Omental fat pad (tissue), 4 donors: ENCODE data around the gene GMIP. TPM values are rescaled to one million over a fixed set of nuclear protein-coding genes. Genes with fewer than 3 reads are reported as not detected.
"Not testable (repeated sequence)": the region's sequence is repeated elsewhere in the genome, so short reads cannot be mapped to it uniquely, and the experiment has no call there.

Experiments
- ATAC-seq: fragments of 150-250 bp; one replicate; pipeline ENCODE4 v1.9.1; 2016; ENCODE audit warnings: mild to moderate bottlenecking, moderate library complexity; ENCODE audit not compliant: low FRiP score
- DNase-seq: peaks from one replicate; pipeline ENCODE4 v3.0.0-alpha.2; 2019; ENCODE audit warnings: low spot score
- total RNA-seq, 4 donors: library from RNA; depleted of rRNA; stranded (reverse); fragments of >200 nt; gene quantifications; one replicate each; pipeline ENCODE4 v1.1.0, GENCODE V29; 2016
- TF ChIP-seq, protein P1 (sequence below), 3 donors: fragments of 450-650 bp; IDR thresholded peaks; one replicate each; pipeline ENCODE4 v1.5.1; 2016 to 2017; ENCODE audit warnings: antibody characterized with exemption in 3 of 3, mild to moderate bottlenecking in 3 of 3, moderate library complexity in 2 of 3

GMIP gene
- total RNA-seq, 4 donors from 2014 or later: 7.7 to 47.3 (median 18.7) TPM

DNA sequence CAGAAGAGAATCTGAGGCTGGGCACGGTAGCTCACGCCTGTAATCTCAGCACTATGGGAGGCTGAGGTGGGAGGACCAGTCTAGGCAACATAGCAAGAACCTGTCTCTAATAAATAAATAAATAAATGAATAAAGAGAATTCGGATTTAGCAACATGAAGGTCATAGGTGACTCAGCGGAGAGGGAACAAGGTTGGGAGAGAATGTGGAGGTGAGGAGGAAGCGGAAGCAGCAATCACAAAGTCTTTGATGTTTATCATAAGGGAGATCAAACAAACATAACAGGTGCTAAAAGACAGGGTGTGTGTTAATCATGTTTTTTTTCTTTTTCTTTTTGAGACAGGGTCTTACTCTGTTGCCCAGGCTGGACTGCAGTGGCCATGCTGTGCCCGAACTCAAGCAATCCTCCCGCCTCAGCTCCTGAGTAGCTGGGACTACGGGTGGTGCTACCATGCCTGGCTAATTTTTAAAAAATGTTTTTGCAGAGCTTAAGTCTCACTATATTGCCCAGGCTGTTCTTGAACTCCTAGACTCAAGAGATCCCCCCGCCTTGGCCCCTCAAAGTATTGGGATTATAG lies 41.2 kb downstream of the GMIP start:
- DNase-seq (no peak), ATAC-seq (no peak)
- TF ChIP-seq, protein P1, sequence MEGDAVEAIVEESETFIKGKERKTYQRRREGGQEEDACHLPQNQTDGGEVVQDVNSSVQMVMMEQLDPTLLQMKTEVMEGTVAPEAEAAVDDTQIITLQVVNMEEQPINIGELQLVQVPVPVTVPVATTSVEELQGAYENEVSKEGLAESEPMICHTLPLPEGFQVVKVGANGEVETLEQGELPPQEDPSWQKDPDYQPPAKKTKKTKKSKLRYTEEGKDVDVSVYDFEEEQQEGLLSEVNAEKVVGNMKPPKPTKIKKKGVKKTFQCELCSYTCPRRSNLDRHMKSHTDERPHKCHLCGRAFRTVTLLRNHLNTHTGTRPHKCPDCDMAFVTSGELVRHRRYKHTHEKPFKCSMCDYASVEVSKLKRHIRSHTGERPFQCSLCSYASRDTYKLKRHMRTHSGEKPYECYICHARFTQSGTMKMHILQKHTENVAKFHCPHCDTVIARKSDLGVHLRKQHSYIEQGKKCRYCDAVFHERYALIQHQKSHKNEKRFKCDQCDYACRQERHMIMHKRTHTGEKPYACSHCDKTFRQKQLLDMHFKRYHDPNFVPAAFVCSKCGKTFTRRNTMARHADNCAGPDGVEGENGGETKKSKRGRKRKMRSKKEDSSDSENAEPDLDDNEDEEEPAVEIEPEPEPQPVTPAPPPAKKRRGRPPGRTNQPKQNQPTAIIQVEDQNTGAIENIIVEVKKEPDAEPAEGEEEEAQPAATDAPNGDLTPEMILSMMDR (IDR thresholded peaks at IDR 0.05): no peak

DNA sequence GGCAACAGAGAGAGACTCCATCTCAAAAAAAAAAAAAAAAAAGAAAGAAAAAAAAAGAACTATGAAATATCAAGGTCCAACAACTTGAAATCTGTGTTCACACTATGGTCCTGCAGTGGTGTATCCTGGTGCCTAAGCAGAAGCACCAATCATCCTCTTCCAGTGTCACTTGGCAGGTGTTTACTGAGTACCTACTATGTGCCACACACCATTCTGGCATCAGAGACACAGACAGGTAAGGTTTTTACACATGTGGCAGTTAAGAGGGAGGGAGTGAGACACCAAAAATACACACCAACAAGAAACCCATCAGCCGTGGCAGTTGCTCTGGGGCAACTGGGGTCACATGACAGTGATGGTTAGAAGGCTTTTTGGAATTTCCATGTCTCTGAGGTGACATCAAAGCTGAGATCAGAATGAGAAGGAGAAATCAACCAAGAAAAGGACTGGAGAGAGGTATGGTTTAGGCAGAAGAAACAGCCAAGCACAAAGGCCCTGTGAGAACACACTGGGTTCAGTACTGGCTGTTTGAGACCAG lies 42.6 kb downstream of the GMIP start:
- DNase-seq: no peak
- ATAC-seq: no peak
- TF ChIP-seq, protein P1 (IDR thresholded peaks at IDR 0.05): no peak

DNA sequence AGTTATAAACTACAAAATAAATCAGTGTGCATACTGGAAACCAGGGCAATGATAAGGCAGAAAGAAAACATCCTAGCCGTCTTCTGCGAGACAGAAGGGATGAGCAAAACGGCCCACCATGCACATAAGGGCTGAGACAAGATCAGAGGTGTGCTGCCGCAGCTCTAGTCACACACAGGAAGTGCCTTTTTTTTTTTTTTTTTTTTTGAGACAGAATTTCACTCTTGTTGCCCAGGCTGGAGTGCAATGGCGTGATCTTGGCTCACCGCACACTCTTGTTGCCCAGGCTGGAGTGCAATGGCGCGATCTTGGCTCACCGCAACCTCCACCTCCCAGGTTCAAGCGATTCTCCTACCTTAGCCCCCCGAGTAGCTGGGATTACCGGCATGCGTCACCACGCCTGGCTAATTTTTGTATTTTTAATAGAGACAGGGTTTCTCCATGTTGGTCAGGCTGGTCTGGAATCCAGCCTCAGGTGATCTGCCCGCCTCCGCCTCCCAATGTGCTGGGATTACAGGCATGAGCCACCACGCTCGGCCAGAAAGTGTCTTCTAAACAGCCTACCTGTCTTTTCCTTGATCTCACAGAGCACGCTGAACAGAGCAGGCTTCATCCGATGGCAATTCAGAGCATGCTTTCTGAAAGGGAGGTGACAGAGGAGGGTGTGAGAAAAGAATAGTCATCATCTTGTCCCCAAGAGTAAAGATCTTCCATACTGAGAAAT lies 44.6 kb downstream of the GMIP start:
- not testable (repeated sequence) for ATAC-seq, DNase-seq

DNA sequence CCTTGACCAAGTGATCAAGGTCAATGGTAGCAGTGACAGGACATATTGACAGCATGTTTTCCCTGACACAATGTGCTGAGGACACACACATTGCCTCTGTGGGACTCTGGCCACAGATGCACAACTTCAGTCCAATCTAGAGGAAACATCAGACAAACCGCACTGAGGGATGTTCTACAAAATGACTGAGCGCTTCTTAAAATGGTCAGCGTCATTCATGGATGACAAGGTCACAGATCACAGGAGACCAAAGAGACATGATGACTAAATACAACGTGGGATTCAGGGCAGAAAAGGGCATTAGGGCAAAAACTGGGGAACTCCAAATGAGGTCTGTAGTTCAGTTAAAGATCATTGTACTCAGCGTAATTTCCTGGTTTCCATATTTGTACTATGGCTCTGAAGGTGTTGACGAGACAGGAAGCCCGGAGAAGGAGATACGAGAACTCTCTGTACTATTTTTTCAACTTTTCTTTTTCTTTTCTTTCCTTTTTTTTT lies 45.6 kb downstream of the GMIP start:
- DNase-seq (no peak), ATAC-seq (no peak)
- TF ChIP-seq, protein P1 (IDR thresholded peaks at IDR 0.05): no peak

DNA sequence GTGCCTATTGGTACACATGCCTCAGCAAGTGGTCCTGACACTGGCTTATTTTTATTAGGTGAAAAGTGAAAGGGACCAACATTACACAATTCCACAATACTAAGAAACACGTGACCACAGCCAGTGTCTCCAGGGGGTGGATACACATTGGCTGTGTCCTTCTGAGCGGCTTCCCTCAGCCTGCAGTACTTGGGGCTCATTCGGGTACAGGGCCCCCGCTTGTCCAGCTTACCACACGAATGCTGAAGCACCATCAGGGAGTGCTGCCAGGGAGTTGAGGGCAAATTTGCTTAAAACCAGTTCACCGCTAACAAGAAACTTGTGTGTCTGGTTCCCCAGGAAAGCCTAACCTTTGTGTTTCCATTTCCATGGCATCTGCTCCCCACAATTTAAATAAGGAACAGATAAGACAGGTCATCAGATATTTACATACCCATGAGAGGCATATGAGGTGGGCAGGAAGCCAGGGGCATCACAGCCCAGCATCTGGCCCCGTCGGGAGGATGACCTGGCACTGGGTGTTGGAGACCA lies 48.2 kb downstream of the GMIP start:
- ATAC-seq: no peak
- no peak for DNase-seq
- TF ChIP-seq, protein P1 (IDR thresholded peaks at IDR 0.05): no peak

DNA sequence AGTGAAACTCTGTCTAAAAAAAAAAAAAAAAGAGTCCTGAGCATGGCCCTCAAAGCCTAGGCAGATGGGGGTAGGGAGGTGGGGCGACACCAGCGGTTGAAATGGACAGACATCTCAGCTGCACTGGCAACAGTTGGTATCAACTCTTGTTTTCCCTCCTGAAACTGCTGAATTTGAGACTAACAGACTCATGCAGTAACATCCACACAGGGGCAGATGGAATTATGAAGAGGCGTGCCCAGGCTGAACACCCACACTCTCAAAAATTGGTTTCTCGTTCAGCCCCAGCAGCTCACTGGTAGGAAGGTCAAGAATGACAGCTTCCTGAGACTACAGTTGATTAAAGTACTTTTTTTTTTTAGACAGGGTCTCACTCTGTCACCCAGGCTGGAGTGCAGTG lies 49.1 kb downstream of the GMIP start:
- no peak for DNase-seq
- TF ChIP-seq, protein P1 (IDR thresholded peaks at IDR 0.05): no peak
- ATAC-seq: no peak

DNA sequence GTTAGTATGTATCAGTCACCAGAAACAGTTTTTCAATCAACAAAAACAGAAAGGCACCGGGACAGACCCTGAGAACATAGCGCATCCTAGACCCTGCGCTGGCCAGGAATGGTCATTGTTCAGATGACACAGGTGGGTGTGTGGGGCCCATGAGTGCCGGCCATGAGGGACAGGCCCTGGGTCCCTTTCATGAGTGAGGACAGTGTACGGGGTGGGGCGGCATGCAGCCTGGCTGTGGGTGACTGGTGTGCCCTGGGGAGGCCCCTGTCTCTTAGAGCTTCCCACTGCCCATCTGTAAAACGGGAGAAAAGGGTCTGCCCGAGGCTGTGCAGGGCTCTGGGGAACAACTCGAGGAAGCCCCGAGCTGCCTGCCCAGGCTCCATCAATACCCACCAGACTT lies 50.8 kb downstream of the GMIP start:
- DNase-seq (no peak), ATAC-seq (no peak)
- TF ChIP-seq, protein P1 (IDR thresholded peaks at IDR 0.05): no peak
